B cell (primary cell): ENCODE results near the gene ZC3H12C. TPM values are rescaled to one million over a fixed set of nuclear protein-coding genes. Genes with fewer than 3 reads are reported as not detected.

Source experiments
- ATAC-seq: fragments of 200-7000 bp; cut with Tn5 transposase; one replicate; pipeline ENCODE4 v1.10.0; 2021; ENCODE audit warnings: low read depth, mild to moderate bottlenecking, moderate number of reproducible peaks, moderate library complexity
- CTCF ChIA-PET: fragments of 350-600 bp; sonication (Branson Sonifier 250); formaldehyde crosslinking; loops from one replicate; lab custom pipeline; 2021; ENCODE audit warnings: antibody characterized with exemption, inconsistent platforms; lab: Charles Lee
- POLR2A ChIA-PET: fragments of 350-600 bp; sonication (Branson Sonifier 250); formaldehyde crosslinking; loops from one replicate; lab custom pipeline; 2021; ENCODE audit warnings: antibody characterized with exemption; lab: Charles Lee
- DNase-seq: peaks from one replicate; pipeline ENCODE4 v3.0.0; 2013
- H2AFZ ChIP-seq: 2 replicates; pipeline ENCODE4 v1.6.1; 2012; ENCODE audit warnings: mild to moderate bottlenecking, low read depth, low read length; ENCODE audit not compliant: insufficient read depth, poor library complexity, severe bottlenecking
- H3K27ac ChIP-seq, 2 donors: 1 replicate in 1 of 2; 2 replicates in 1 of 2; pipeline ENCODE4 v1.5.1; 2012 to 2013; ENCODE audit warnings: low read length in 2 of 2, mild to moderate bottlenecking in 2 of 2, moderate library complexity in 1 of 2
- H3K27me3 ChIP-seq, 4 experiments: fragments of 200-600 bp in 1 of 4; sonication (generic) in 1 of 4; replicated peaks in 1 of 4; 1 replicate in 2 of 4; 2 replicates in 2 of 4; pipeline versions ENCODE4 v1.6.1 to v1.7.0; 2013 to 2016; ENCODE audit warnings: low read length in 3 of 4, mild to moderate bottlenecking in 2 of 4, mixed read lengths in 1 of 4, moderate library complexity in 1 of 4; ENCODE audit not compliant: insufficient read depth in 4 of 4, control insufficient read depth in 3 of 4; ENCODE audit errors: control extremely low read depth in 1 of 4
- H3K36me3 ChIP-seq, 2 experiments: replicated peaks in 1 of 2; 1 replicate in 1 of 2; 2 replicates in 1 of 2; pipeline versions ENCODE4 v1.6.1 to v1.7.1; 2013; ENCODE audit warnings: low read length in 1 of 2; ENCODE audit not compliant: insufficient read depth in 2 of 2, control insufficient read depth in 1 of 2; ENCODE audit errors: control extremely low read depth in 1 of 2, extremely low read depth in 1 of 2
- H3K4me1 ChIP-seq, 2 donors: fragments of 200-600 bp in 1 of 2; sonication (generic) in 1 of 2; 1 replicate in 1 of 2; 2 replicates in 1 of 2; pipeline versions ENCODE4 v1.5.1 to v1.6.1; 2013 to 2017; ENCODE audit warnings: low read length in 2 of 2; ENCODE audit not compliant: control insufficient read depth in 2 of 2, insufficient read depth in 2 of 2
- H3K4me2 ChIP-seq: replicated peaks from 2 replicates; pipeline ENCODE3; 2012; ENCODE audit warnings: mild to moderate bottlenecking, low read depth, low read length; ENCODE audit not compliant: poor library complexity, severe bottlenecking
- H3K4me3 ChIP-seq, 5 experiments: fragments of 200-600 bp in 1 of 5; sonication (generic) in 1 of 5; 1 replicate in 3 of 5; 2 replicates in 2 of 5; pipeline versions ENCODE4 v1.5.1 to v1.7.0; 2011 to 2016; ENCODE audit warnings: low read length in 4 of 5, mild to moderate bottlenecking in 4 of 5, low read depth in 2 of 5, control low read depth in 1 of 5, moderate library complexity in 1 of 5; ENCODE audit not compliant: insufficient read depth in 1 of 5; ENCODE audit errors: control extremely low read depth in 1 of 5, extremely low read depth in 1 of 5
- H3K79me2 ChIP-seq: fragments of 200-600 bp; sonication (generic); one replicate; pipeline ENCODE4 v1.6.0; 2016; ENCODE audit warnings: low read length; ENCODE audit not compliant: control insufficient read depth, insufficient read depth
- H3K9ac ChIP-seq: fragments of 200-600 bp; sonication (generic); 2 replicates; pipeline ENCODE4 v1.6.1; 2017; ENCODE audit warnings: mild to moderate bottlenecking, low read length, moderate library complexity
- H3K9me3 ChIP-seq, 3 donors: one replicate each; pipeline versions ENCODE4 v1.6.1 to v1.7.1; 2013; ENCODE audit warnings: low read length in 2 of 3; ENCODE audit not compliant: control insufficient read depth in 2 of 3, insufficient read depth in 1 of 3; ENCODE audit errors: control extremely low read depth in 1 of 3
- H4K20me1 ChIP-seq: 2 replicates; pipeline ENCODE4 v1.6.0; 2012; ENCODE audit warnings: mild to moderate bottlenecking, low read length; ENCODE audit not compliant: insufficient read depth, control insufficient read depth, poor library complexity, severe bottlenecking
- H3K27ac Mint-ChIP-seq: one replicate; pipeline ENCODE4 v1.8.0; 2021; ENCODE audit warnings: mixed read lengths
- H3K27me3 Mint-ChIP-seq: one replicate; pipeline ENCODE4 v1.8.0; 2021; ENCODE audit warnings: mixed read lengths
- H3K4me1 Mint-ChIP-seq: one replicate; pipeline ENCODE4 v1.8.0; 2021; ENCODE audit warnings: mixed read lengths
- H3K4me3 Mint-ChIP-seq: one replicate; pipeline ENCODE4 v1.8.0; 2021; ENCODE audit warnings: mixed read lengths
- H3K9me3 Mint-ChIP-seq: one replicate; pipeline ENCODE4 v1.8.0; 2022; ENCODE audit warnings: mixed read lengths; ENCODE audit not compliant: insufficient read depth
- EZH2 ChIP-seq: IDR thresholded peaks from 2 replicates; pipeline ENCODE4 v1.6.1; 2012; ENCODE audit warnings: borderline replicate concordance, low read depth, mild to moderate bottlenecking, moderate library complexity, low read length; ENCODE audit not compliant: insufficient read depth, poor library complexity, severe bottlenecking
- WGBS: methylation state at CpG from one replicate; pipeline ENCODE4 v1.1.5; 2013; ENCODE audit warnings: missing lambda C conversion rate; ENCODE audit not compliant: insufficient coverage; 5-methylcytosine and 5-hydroxymethylcytosine counted together
- intact Hi-C: fragments of 100-400 bp; cut with micrococcal nuclease; formaldehyde crosslinking; loops from one replicate; pipeline ENCODE4 v1.10.0; 2022
- polyA plus RNA-seq: library from polyadenylated mRNA; depleted of rRNA; stranded (reverse); fragments of >200 nt; gene quantifications from 2 replicates; pipeline ENCODE4 v1.2.3, GENCODE V29; 2012
- total RNA-seq, 2 donors: library from RNA; stranded (reverse); fragments of 120-200 nt in 1 of 2; gene quantifications; 1 replicate in 1 of 2; 2 replicates in 1 of 2; pipeline versions ENCODE4 v1.2.3 to v1.2.4, GENCODE V29; 2013 to 2022
- TF ChIP-seq, protein P1 (sequence below): fragments of 200-600 bp; IDR thresholded peaks from one replicate; pipeline ENCODE4 v1.8.0; 2022; ENCODE audit warnings: antibody characterized with exemption, mild to moderate bottlenecking

Gene ZC3H12C
- total and polyA plus RNA-seq, 2 donors (not counting 1 experiment from before 2014, with no cell fraction given) = 0.01 to 0.10 TPM

GRCh38 chr11:110130642-110131238 lies 37.5 kb downstream of the ZC3H12C start:
- H3K9me3 ChIP-seq = no peaks in the 10 kb centered on the region
- DNase-seq = no peak
- H3K27me3 ChIP-seq = peaks cover 0 to 5% (median 0%) of the 10 kb centered on the region in 4 experiments
- H3K4me3 ChIP-seq = no peak overlapping the region
- no peaks in the 10 kb centered on the region for H3K4me1 ChIP-seq
- no peak overlapping the region for H3K9ac ChIP-seq
- no peak for ATAC-seq
- Mint-ChIP-seq H3K4me3 (no peak overlapping the region), H3K4me1 (no peaks in the 10 kb centered on the region), H3K27ac (no peak overlapping the region), H3K27me3 (peaks cover 13% of the 10 kb centered on the region), H3K9me3 (no peaks in the 10 kb centered on the region)
- 98% methylated on average over 7 of the region's 10 CpGs for WGBS
- intact Hi-C loops = no loop called here
- no peak overlapping the region for H2AFZ ChIP-seq
- no peak overlapping the region for H3K27ac ChIP-seq
- no peaks in the 10 kb centered on the region for H3K36me3 ChIP-seq
- no peaks in the 10 kb centered on the region for H3K79me2 ChIP-seq
- H3K4me2 ChIP-seq = no peak overlapping the region
- TF ChIP-seq, protein P1, sequence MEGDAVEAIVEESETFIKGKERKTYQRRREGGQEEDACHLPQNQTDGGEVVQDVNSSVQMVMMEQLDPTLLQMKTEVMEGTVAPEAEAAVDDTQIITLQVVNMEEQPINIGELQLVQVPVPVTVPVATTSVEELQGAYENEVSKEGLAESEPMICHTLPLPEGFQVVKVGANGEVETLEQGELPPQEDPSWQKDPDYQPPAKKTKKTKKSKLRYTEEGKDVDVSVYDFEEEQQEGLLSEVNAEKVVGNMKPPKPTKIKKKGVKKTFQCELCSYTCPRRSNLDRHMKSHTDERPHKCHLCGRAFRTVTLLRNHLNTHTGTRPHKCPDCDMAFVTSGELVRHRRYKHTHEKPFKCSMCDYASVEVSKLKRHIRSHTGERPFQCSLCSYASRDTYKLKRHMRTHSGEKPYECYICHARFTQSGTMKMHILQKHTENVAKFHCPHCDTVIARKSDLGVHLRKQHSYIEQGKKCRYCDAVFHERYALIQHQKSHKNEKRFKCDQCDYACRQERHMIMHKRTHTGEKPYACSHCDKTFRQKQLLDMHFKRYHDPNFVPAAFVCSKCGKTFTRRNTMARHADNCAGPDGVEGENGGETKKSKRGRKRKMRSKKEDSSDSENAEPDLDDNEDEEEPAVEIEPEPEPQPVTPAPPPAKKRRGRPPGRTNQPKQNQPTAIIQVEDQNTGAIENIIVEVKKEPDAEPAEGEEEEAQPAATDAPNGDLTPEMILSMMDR = no peak
- TF ChIP-seq EZH2 = no peak
- H4K20me1 ChIP-seq = no peaks in the 10 kb centered on the region
- CTCF ChIA-PET = no interaction called here
- POLR2A ChIA-PET = no interaction called here

DNA sequence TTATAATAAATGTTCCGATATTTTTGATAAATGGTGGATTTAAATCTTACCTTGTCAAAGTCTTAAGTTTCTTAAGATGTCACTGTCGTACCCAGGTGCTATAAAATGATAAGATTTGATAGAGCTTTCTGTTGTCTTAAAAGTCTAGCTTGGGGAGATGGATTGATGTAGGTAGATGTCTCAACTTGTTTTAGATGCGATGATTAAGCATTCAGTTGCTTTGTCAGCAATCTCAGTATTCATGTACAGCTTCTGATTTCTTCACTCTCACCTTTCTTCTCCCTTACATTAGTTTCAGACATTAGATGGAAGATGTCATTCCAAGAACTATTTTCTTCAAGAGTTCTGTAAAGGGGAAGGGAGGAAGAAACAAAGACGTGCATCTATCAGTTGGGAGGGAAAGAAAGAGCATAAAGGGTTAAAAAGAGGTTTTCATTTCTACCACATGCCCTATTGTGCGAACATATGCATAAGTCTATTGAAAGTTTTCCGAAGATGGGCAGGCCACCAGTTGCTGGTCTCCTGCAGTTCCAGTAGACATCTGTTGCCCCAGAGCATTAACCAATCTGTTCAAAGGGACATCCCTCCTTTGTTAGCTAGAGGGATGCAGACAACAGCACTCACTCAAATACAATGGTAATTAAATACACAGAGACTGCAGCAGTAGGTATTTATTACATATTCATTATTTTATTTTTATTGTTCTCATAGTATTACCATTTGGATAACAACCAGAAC lies 38.4 kb downstream of the ZC3H12C start:
- ChIA-PET CTCF (interaction anchor here (0.7 kb wide), 1 partner anchor 68 kb away, joined by 3 read pairs; no protein-coding TSS in a partner anchor), POLR2A (no interaction called here)
- Mint-ChIP-seq H3K27ac (no peak overlapping the region), H3K9me3 (no peaks in the 10 kb centered on the region), H3K4me3 (no peak overlapping the region), H3K4me1 (no peaks in the 10 kb centered on the region), H3K27me3 (peaks cover 13% of the 10 kb centered on the region)
- TF ChIP-seq EZH2 = no peak
- TF ChIP-seq, protein P1 = no peak
- Histone ChIP-seq H3K9ac (no peak overlapping the region), H3K27ac (no peak overlapping the region), H3K27me3 (peaks cover 0 to 5% (median 0%) of the 10 kb centered on the region in 4 experiments), H3K4me1 (no peaks in the 10 kb centered on the region), H3K4me3 (no peak overlapping the region), H4K20me1 (no peaks in the 10 kb centered on the region), H3K9me3 (no peaks in the 10 kb centered on the region), H2AFZ (no peak overlapping the region), H3K36me3 (no peaks in the 10 kb centered on the region), H3K79me2 (no peaks in the 10 kb centered on the region), H3K4me2 (no peak overlapping the region)
- WGBS = 100% methylated on average over 4 of the region's 6 CpGs
- ATAC-seq (no peak), DNase-seq (no peak)
- intact Hi-C loops = no loop called here
